Skin epidermis (tissue), 12 donors: ENCODE data around the gene ILDR2.
"Not testable (repeated sequence)": the region's sequence is repeated elsewhere in the genome, so short reads cannot be mapped to it uniquely, and the experiment has no call there.

ENCODE experiments used
- H3K27ac ChIP-seq, 21 experiments: fragments of 200-600 bp; sonication (generic) in 11 of 21; one replicate each; pipeline ENCODE4 v1.5.0; 2020; ENCODE audit warnings: mild to moderate bottlenecking in 3 of 21, inconsistent platforms in 2 of 21, moderate library complexity in 2 of 21
- H3K4me3 ChIP-seq, 7 experiments: fragments of 200-600 bp; sonication (generic) in 2 of 7; one replicate each; pipeline ENCODE4 v1.5.0; 2020; ENCODE audit warnings: inconsistent platforms in 2 of 7, mild to moderate bottlenecking in 2 of 7, moderate library complexity in 1 of 7

Gene ILDR2

GRCh38 chr1:166902279-166902678, 73.1 kb downstream of the ILDR2 start:
- no peak overlapping the region for H3K4me3 ChIP-seq
- no peak overlapping the region for H3K27ac ChIP-seq

GRCh38 chr1:166900987-166901386, 74.4 kb downstream of the ILDR2 start:
- Histone ChIP-seq H3K27ac (no peak overlapping the region), H3K4me3 (no peak overlapping the region)

- Histone ChIP-seq H3K4me3 (no peak overlapping the region), H3K27ac (no peak overlapping the region)
Observed at GRCh38 chr1:166899769-166900168, 75.6 kb downstream of the ILDR2 start.

- no peak overlapping the region for H3K4me3 ChIP-seq
Observed at GRCh38 chr1:166895766-166896165, 79.6 kb downstream of the ILDR2 start.

GRCh38 chr1:166889776-166890175, 85.6 kb downstream of the ILDR2 start:
- Histone ChIP-seq H3K4me3 (no peak overlapping the region), H3K27ac (no peak overlapping the region)

More at GRCh38 chr1:166895766-166896165, 79.6 kb downstream of the ILDR2 start:
- H3K27ac ChIP-seq: no peak overlapping the region

GRCh38 chr1:166888373-166889111, 86.8 kb downstream of the ILDR2 start:
- Histone ChIP-seq H3K4me3 (no peak overlapping the region), H3K27ac (no peak overlapping the region)

GRCh38 chr1:166884971-166885370, 90.4 kb downstream of the ILDR2 start:
- Histone ChIP-seq H3K27ac (no peak overlapping the region), H3K4me3 (no peak overlapping the region)

- H3K4me3 ChIP-seq: no peak overlapping the region
Observed at GRCh38 chr1:166884040-166884642, 91.2 kb downstream of the ILDR2 start.

GRCh38 chr1:166882893-166883292, 92.4 kb downstream of the ILDR2 start:
- Histone ChIP-seq H3K27ac (no peak overlapping the region), H3K4me3 (no peak overlapping the region)

More at GRCh38 chr1:166884040-166884642, 91.2 kb downstream of the ILDR2 start:
- no peak overlapping the region for H3K27ac ChIP-seq

- not testable (repeated sequence) for H3K27ac ChIP-seq
Observed at GRCh38 chr1:166878173-166878917, 97.0 kb downstream of the ILDR2 start.

GRCh38 chr1:166876540-166876838, 98.9 kb downstream of the ILDR2 start:
- peak overlapping the region in 5 of 21 experiments; percentile 11 to 98 (median 92) for H3K27ac ChIP-seq
- peak overlapping the region; percentile 6 to 98 (median 93) for H3K4me3 ChIP-seq

More at GRCh38 chr1:166878173-166878917, 97.0 kb downstream of the ILDR2 start:
- not testable (repeated sequence) for H3K4me3 ChIP-seq

GRCh38 chr1:166875734-166876539, 99.4 kb downstream of the ILDR2 start, which contains the start of gene TADA1:
TSS of gene TADA1 (minus strand) at chr1:166876264. CDS start at chr1:166876233, 31 bp downstream.
- peak within 1 kb of the TSS; percentile 66 to 98 (median 93) for H3K4me3 ChIP-seq
- H3K27ac ChIP-seq: peak within 1 kb of the TSS; percentile 79 to 99 (median 92)

- peak overlapping the region in 19 of 21 experiments; percentile 79 to 99 (median 92) for H3K27ac ChIP-seq
- H3K4me3 ChIP-seq: peak overlapping the region; percentile 66 to 98 (median 93)
Observed at GRCh38 chr1:166875302-166875733, 100.0 kb downstream of the ILDR2 start.

GRCh38 chr1:166874464-166874863, 100.9 kb downstream of the ILDR2 start:
- no peak overlapping the region for H3K4me3 ChIP-seq
- no peak overlapping the region for H3K27ac ChIP-seq

- H3K27ac ChIP-seq: no peak overlapping the region
Observed at GRCh38 chr1:166870584-166870983, 104.8 kb downstream of the ILDR2 start.

GRCh38 chr1:166869318-166870099, 105.8 kb downstream of the ILDR2 start:
- Histone ChIP-seq H3K27ac (no peak overlapping the region), H3K4me3 (no peak overlapping the region)

More at GRCh38 chr1:166870584-166870983, 104.8 kb downstream of the ILDR2 start:
- no peak overlapping the region for H3K4me3 ChIP-seq

- Histone ChIP-seq H3K27ac (no peak overlapping the region), H3K4me3 (no peak overlapping the region)
Observed at GRCh38 chr1:166868639-166869038, 106.7 kb downstream of the ILDR2 start.

- H3K27ac ChIP-seq: no peak overlapping the region
- no peak overlapping the region for H3K4me3 ChIP-seq
Observed at GRCh38 chr1:166865926-166866325, 109.4 kb downstream of the ILDR2 start.

- H3K4me3 ChIP-seq: no peak overlapping the region
- H3K27ac ChIP-seq: no peak overlapping the region
Observed at GRCh38 chr1:166859597-166859996, 115.7 kb downstream of the ILDR2 start.
